NCI-H2171 treated with DMSO at 0.1 percent for 48 hours (cell line): Measurements from ENCODE around the gene C6.
"Not testable (repeated sequence)": the region's sequence is repeated elsewhere in the genome, so short reads cannot be mapped to it uniquely, and the experiment has no call there.

Source experiments
- DNase-seq: peaks from one replicate; lab custom pipeline; 2025; lab: John Stamatoyannopoulos, UW

The C6 gene

GRCh38 chr5:41213340-41213739 lies at the start of gene C6:
C6 (minus strand) TSS chr5:41213532; CDS start chr5:41203230, 10,302 bp downstream.
- no peak for DNase-seq

DNA sequence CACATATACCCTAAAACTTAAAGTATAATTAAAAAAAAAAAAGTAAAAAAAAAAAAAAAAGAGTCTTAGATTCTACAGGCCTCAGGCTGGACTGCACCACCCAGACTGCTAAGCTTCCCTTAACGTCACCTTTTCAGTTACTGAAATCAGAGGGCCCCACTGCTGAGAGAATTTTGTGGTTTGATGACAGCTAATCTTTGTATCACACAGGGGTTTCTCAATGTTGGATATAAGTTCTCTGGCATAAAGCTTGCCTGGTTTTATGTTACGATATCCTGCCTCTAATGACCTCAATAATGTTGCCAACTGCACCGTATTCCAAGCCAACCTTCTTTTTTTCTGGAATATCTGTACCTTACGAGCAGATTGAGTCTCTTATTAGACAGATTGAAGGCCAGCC lies 43.1 kb upstream of the C6 start:
- no peak for DNase-seq

DNA sequence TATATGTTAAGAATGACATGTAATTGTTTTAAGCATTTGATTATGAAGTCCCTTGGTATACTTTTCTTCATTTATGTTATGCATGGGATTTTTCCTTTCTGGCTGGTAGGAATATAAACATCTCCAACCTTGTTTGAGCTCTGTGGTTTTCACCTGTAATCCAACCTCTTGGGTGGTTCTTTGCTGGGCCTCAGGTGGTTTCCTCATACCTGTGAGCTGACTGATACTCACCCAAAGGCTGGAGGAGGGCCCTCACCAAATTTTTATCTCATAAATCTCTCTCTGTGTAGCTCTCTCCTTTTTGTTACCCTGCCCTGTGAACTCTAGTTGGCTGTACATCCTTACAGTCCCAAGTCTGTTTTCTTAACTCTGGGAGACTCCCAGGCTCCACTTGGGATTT lies 39.8 kb upstream of the C6 start:
- no peak for DNase-seq

DNA sequence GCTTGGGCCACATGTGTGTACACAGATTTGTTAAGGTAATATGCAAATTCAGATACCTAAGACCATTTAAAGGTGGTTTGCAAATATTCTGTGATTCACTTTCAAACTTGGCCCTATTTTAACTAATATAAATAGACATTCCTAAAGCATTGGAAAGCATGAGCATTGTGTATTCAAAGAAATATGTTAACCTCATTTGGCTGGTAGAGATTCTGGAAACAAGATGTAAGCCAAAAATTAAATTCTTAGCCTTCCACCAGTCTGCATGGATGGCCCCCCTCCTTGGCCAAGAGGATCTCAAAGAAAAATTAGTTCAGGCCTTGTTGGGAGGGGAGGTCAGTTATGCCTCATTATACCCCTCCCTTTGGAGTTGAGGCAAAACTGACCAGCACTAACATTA lies 38.7 kb upstream of the C6 start:
- no peak for DNase-seq

DNA sequence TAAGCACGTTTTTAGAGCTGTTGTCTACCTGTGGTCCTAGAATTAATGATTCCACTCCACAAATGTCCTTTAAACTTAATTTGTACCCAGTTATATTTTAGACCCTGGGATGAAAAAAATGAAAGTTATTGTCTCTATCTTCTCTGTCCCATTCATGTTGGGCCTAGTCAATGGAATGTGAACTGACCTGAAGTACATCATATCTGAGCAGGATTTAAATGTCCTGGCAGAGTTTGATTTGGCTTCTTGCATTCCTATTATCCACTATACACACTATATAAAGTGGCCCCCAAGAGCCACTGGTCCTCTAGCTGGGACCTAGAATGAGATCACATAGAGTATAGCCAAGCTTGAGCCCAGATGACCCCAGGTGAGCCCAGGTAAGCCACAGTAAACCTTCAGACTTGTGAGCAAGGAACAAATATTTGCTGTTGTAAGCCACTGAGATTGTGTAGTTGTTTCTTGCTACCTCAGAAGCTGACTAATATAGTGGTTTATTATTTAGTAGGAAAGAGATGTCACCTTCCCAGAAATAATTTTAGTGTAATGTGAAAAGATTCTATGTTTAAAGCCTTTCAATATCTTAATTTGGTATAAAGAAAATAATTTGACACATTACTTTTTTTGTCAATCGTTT lies 37.1 kb upstream of the C6 start:
- no peak for DNase-seq

DNA sequence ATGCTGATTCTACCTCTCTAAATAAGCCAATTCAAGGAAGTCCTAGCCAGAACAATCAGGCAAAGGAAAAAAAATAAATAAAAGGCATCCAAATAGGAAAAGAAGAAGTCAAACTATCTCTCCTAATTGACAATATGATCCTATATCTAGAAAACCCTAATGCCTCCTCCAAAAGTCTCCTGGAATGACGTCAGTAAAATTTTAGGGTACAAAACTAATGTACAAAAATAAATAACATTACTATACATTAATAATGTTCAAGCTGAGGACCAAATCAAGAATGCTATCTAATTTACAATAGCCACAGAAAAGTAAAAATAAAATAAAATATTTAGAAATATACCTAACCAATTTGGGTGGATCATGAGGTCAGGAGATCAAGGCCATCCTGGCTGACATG lies 33.8 kb upstream of the C6 start:
- no peak for DNase-seq

- DNase-seq: no peak
These were observed 33.0 kb upstream of the C6 start for GRCh38 chr5:41246376-41246775.

GRCh38 chr5:41243558-41243957 lies 30.2 kb upstream of the C6 start:
- no peak for DNase-seq

DNA sequence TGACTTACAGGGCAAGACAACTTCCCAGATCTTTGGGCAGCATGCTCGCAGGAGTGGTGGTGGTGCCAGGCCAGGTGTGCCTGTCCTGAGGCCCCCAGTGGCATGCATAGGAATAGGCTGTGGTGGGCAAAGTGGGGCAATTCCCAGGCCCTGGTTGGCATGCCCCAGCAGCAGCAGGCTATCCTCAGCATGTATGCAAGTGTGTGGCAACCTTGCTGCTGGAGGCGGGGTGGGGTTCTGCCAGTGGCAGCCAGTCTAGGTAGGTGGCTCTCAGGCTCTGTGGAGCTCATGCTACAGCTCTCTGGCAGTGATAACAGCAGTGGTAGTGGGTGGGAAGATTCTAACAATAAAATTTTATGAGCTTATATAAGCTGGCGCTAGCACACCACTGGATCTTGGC lies 27.7 kb upstream of the C6 start:
- no peak for DNase-seq

- DNase-seq: no peak
These were observed 27.1 kb upstream of the C6 start for GRCh38 chr5:41240390-41240789.

DNA sequence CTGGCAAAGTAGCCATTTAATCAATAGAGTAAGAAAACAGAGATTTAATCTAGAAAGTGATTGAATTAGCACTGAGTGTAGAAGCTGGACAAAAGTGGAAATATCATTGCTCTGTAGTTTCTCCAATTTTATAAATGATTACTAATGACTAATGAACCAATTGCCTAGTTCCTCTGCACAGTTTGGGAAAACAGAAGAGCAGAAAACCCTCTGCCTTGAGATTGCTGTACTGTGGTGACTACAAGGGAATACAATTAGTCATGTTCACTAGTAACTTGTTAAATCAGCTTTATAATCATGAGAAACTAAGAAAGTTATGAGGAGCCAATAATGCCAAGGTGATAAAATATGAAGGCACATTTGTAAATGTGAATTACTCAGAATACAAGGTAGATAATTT lies 21.1 kb upstream of the C6 start:
- DNase-seq: no peak

DNA sequence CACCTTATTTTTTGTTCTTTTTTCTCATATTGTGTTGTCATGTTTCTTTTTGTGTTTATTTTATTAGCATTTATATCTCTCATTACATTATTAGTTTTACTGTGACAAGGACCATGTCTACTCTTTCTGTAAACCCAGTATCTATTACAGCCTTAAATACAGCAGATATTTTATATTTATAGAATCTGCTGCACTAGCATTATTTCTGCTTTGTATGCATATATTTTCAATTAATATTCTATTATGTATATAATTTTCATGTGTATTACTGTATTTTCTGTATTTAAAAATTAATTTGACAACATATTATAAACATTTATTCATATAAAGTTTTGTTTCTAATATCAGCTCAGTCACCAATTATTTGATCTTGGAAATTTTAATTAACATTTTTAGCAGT lies 19.5 kb upstream of the C6 start:
- no peak for DNase-seq

DNA sequence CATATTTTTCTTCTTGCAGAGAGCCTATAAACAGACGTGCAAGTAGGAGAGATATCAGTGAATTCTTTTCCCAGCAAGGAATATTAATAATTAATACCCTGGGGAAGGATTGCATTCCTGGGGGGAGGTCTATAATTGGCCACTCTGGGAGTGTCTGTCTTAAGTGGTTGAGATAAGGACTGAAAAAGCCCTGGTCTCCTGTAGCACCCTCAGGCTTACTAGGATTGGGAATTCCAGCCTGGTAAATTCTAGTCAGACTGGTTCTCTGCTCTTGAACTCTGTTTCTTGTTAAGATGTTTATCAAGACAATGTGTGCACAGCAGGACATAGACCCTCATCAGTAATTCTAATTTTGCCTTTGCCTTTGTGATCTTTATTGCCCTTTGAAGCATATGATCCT lies 16.9 kb upstream of the C6 start:
- not testable (repeated sequence) for DNase-seq

DNA sequence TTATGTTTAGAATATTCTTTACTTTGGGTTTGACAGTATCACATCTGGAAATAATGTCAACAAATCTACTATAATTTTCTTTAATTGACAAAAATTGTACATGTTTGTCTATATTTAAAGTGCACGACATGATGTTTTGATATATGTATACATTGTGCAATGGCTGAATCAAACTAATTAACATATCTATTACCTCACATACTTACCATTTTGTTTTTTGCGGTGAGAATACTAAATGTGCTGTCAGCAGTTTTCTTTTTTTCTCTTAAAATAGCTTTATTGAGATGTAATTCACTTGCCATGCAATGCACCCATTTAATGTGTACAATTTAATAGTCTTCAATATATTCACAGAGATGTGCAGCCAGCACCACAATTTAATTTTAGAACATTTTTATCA lies 10.6 kb upstream of the C6 start:
- no peak for DNase-seq

DNA sequence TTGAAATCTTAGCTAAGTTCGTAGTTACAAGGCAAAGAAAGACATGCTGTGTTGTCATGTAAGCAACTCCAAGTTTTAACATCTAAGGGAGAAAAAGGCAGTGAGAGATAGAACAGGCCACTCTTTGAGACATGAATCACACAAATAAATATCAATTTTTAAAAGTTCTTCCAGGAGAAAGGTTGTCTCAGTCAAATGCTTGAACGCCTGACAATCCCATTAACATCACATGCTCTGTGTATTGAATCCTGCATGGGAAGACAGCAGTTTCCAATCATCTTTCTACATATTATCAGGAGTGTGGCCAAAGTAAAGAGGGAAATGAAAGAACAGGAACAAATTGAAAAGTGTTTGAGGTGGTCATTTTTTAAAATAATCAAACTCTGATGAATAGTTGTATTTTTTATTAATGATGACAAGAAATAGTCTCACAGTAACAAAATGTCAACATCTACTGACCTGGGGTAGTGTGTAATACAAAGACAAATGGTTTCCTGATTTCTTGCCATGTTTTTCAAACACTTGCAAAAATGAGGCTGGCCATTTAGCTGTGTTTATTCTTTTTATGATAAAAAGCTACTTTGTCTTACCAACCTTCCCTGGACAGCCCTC lies 6.4 kb upstream of the C6 start:
- no peak for DNase-seq

DNA sequence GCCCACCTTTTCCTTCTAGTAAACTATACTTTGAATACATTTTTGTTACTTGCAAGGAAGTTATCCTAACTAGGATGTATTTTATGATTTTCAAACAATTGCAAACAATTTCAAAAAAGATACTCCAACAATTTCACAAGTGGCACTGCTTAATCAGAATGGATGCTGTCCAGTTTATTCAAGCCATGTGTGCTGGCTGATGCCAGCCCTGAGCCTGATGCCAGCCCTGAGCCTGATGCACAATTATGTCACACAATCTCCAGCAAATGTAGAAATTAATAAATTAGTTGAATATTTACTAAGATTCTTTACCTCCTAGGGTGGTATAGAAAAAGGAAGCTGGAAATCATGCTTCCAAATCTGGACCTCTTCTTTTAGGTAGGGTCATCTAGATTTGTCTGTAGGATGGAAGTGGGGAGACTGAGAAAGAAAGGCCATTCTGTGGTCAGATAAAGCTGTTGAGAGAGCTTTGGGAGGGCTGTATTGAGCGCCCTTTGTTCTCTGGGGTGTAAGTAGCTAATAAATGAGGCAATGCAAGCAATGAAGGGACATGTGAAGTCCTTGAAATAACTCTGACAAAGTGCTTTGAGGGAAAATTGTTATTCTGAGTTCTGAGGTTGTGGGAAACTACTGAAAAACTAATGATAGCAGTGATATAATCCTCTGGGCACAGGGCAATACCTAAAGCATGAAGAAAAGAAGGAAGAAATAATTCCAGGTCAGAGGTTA lies 5.8 kb upstream of the C6 start:
- DNase-seq: no peak

- DNase-seq: no peak
These were observed 850 bp upstream of the C6 start for GRCh38 chr5:41214182-41214581.

GRCh38 chr5:41212935-41213334 lies 397 bp downstream of the C6 start:
- DNase-seq: no peak

GRCh38 chr5:41211417-41211816 lies 1.9 kb downstream of the C6 start:
- DNase-seq: no peak

DNA sequence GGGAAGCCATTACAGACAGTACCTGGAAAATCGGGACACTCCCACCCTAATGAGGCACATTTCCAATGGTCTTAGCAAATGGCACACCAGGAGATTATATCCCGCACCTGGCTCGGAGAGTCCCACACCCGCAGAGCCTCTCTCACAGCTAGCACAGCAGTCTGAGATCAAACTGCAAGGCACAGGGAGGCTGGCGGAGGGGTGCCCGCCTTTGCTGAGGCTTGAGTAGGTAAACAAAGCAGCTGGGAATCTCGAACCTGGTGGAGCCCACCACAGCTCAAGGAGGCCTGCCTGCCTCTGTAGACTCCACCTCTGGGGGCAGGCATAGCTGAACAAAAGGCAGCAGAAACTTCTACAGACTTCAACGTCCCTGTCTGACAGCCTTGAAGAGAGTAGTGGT lies 7.9 kb downstream of the C6 start:
- DNase-seq: not testable (repeated sequence)

- no peak for DNase-seq
These were observed 10.3 kb downstream of the C6 start for GRCh38 chr5:41203033-41203432.

- no peak for DNase-seq
These were observed 12.1 kb downstream of the C6 start for GRCh38 chr5:41201082-41201772.

- DNase-seq: no peak
These were observed 12.8 kb downstream of the C6 start for GRCh38 chr5:41200506-41200905.
